Measurements from ENCODE around the gene ZNF513. TPM values are rescaled to one million over a fixed set of nuclear protein-coding genes. Genes with fewer than 3 reads are reported as not detected.

ZNF513 gene
- polyA plus RNA-seq, 2 of the 4 experiments (the other 2 are of a cell fraction) = 10.8 to 22.7 TPM

DNA sequence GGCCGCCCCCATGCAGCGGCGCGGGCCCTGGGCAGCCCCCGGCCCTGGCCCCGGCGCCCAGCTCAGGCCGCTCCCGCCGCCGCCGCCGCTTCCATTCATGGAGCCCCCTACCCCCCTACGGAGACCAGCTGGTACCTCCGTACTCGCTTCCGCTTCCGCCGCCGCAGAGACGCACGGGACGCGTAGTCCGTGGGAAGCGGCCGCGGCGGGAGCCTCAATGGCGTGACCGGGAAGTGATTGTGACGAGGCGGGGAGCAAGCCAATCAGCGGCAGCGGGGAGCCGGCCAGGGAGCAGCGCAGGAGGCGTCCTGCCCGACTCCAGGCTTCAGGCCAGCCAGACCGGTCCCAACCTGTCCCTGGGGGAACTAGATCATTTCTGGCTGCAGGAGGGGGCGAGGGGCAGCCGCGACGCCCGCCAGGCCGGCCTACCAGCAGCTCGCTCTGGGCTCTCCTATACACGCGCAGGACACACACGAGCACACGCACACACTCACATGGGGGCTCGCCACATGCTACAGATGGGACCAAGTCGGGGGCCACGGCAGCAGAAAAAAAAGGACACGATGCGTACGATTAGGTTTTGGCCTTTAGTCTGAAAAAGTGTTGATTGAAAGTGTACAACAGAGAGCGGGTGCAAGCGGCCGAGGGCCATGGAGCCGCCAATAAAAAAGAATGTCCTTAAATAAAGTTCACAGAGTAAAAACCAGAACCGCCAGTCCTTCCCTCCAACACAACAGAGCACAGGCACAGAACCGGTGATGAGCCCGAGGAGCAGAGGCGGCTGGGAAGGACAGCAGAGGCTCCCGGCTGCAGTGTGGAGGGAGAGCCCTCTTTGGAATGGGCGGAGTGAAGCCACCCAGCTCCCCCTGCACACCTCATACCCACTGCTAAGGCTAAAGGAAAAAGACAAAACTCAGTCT, at the start of gene ZNF513 (continued):
- TF ChIP-seq HOXB13 (CRISPR knock-in tag; IDR thresholded peaks at IDR 0.05; ENCODE audit: low read depth) (peak; percentile 68; the same call in 1 of the 2 replicates), CHD2 (IDR thresholded peaks at IDR 0.05; ENCODE audit: low read length, partially characterized antibody) (no peak), KDM1A (IDR thresholded peaks at IDR 0.05; ENCODE audit: low read depth) (no peak), CBX8 (IDR thresholded peaks at IDR 0.05) (no peak), RCOR1 (IDR thresholded peaks at IDR 0.05; ENCODE audit: low read depth, low read length) (no peak), HOXA7 (CRISPR knock-in tag; IDR thresholded peaks at IDR 0.05) (peak; percentile 76; the same call in 1 of the 2 replicates), FOSL2 (IDR thresholded peaks at IDR 0.05) (no peak), FOSL2 (CRISPR knock-in tag; IDR thresholded peaks at IDR 0.05) (peak; percentile 39), BHLHE40 (IDR thresholded peaks at IDR 0.05; ENCODE audit: low read depth, low read length) (peak; percentile 51), POLR2A (IDR thresholded peaks at IDR 0.05; ENCODE audit: low read length) (peak; percentile 56), SMC3 (IDR thresholded peaks at IDR 0.05) (no peak), KDM5A (IDR thresholded peaks at IDR 0.05) (no peak), EHMT2 (IDR thresholded peaks at IDR 0.05; ENCODE audit: low read depth) (no peak), CHD4 (IDR thresholded peaks at IDR 0.05; ENCODE audit: borderline replicate concordance) (no peak), GATA3 (IDR thresholded peaks at IDR 0.05; ENCODE audit: borderline replicate concordance) (peak; percentile 76), ZSCAN20 (CRISPR knock-in tag; IDR thresholded peaks at IDR 0.05) (no peak), ESRRA (IDR thresholded peaks at IDR 0.05; ENCODE audit: borderline replicate concordance, low read length) (no peak), HDAC2 (IDR thresholded peaks at IDR 0.05) (no peak), NPAS2 (CRISPR knock-in tag; IDR thresholded peaks at IDR 0.05; ENCODE audit: borderline replicate concordance) (no peak), NR3C1 (IDR thresholded peaks at IDR 0.05) (no peak), HOXB5 (CRISPR knock-in tag; IDR thresholded peaks at IDR 0.05) (0 out of 2 replicates have a peak, but pooled peaks have one; percentile 44), FOSB (CRISPR knock-in tag; IDR thresholded peaks at IDR 0.05) (0 out of 2 replicates have a peak, but pooled peaks have one; percentile 49), MYC (IDR thresholded peaks at IDR 0.05; ENCODE audit: borderline replicate concordance, low read length) (no peak; the same call in 1 of the 2 replicates)
- TF ChIP-seq, protein P1, sequence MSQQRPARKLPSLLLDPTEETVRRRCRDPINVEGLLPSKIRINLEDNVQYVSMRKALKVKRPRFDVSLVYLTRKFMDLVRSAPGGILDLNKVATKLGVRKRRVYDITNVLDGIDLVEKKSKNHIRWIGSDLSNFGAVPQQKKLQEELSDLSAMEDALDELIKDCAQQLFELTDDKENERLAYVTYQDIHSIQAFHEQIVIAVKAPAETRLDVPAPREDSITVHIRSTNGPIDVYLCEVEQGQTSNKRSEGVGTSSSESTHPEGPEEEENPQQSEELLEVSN (IDR thresholded peaks at IDR 0.05; ENCODE audit: borderline replicate concordance, low read depth) = peak; percentile 66; the same call in 1 of the 2 replicates
- TF ChIP-seq, protein P2, sequence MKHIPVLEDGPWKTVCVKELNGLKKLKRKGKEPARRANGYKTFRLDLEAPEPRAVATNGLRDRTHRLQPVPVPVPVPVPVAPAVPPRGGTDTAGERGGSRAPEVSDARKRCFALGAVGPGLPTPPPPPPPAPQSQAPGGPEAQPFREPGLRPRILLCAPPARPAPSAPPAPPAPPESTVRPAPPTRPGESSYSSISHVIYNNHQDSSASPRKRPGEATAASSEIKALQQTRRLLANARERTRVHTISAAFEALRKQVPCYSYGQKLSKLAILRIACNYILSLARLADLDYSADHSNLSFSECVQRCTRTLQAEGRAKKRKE (CRISPR knock-in tag; IDR thresholded peaks at IDR 0.05; ENCODE audit: low read depth) = 0 out of 2 replicates have a peak, but pooled peaks have one; percentile 53
- TF ChIP-seq, protein P3, sequence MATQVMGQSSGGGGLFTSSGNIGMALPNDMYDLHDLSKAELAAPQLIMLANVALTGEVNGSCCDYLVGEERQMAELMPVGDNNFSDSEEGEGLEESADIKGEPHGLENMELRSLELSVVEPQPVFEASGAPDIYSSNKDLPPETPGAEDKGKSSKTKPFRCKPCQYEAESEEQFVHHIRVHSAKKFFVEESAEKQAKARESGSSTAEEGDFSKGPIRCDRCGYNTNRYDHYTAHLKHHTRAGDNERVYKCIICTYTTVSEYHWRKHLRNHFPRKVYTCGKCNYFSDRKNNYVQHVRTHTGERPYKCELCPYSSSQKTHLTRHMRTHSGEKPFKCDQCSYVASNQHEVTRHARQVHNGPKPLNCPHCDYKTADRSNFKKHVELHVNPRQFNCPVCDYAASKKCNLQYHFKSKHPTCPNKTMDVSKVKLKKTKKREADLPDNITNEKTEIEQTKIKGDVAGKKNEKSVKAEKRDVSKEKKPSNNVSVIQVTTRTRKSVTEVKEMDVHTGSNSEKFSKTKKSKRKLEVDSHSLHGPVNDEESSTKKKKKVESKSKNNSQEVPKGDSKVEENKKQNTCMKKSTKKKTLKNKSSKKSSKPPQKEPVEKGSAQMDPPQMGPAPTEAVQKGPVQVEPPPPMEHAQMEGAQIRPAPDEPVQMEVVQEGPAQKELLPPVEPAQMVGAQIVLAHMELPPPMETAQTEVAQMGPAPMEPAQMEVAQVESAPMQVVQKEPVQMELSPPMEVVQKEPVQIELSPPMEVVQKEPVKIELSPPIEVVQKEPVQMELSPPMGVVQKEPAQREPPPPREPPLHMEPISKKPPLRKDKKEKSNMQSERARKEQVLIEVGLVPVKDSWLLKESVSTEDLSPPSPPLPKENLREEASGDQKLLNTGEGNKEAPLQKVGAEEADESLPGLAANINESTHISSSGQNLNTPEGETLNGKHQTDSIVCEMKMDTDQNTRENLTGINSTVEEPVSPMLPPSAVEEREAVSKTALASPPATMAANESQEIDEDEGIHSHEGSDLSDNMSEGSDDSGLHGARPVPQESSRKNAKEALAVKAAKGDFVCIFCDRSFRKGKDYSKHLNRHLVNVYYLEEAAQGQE (IDR thresholded peaks at IDR 0.05) = 0 out of 2 replicates have a peak, but pooled peaks have one; percentile 13
- TF ChIP-seq, protein P4, sequence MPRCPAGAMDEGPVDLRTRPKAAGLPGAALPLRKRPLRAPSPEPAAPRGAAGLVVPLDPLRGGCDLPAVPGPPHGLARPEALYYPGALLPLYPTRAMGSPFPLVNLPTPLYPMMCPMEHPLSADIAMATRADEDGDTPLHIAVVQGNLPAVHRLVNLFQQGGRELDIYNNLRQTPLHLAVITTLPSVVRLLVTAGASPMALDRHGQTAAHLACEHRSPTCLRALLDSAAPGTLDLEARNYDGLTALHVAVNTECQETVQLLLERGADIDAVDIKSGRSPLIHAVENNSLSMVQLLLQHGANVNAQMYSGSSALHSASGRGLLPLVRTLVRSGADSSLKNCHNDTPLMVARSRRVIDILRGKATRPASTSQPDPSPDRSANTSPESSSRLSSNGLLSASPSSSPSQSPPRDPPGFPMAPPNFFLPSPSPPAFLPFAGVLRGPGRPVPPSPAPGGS (IDR thresholded peaks at IDR 0.05) = peak; percentile 56; the same call in 2 of the 3 replicates
- TF ChIP-seq, protein P5, sequence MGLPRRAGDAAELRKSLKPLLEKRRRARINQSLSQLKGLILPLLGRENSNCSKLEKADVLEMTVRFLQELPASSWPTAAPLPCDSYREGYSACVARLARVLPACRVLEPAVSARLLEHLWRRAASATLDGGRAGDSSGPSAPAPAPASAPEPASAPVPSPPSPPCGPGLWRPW (IDR thresholded peaks at IDR 0.05) = no peak

Data from A549 (cell line).